KBM-7 (cell line): Measurements from ENCODE around the gene TMEM123.
"Not testable (repeated sequence)": the region's sequence is repeated elsewhere in the genome, so short reads cannot be mapped to it uniquely, and the experiment has no call there.

Source experiments
- DNase-seq: peaks from one replicate; pipeline ENCODE4 v3.0.0-alpha.2; 2015
- in situ Hi-C: fragments of 300-500 bp; cut with MboI; formaldehyde crosslinking; loops from 2 replicates; pipeline ENCODE4 v1.14.3; 2020; ENCODE audit warnings: low sequenced_read_pairs, low pct_unique_long_range_greater_than_20kb, mixed read lengths

TMEM123 gene

DNA sequence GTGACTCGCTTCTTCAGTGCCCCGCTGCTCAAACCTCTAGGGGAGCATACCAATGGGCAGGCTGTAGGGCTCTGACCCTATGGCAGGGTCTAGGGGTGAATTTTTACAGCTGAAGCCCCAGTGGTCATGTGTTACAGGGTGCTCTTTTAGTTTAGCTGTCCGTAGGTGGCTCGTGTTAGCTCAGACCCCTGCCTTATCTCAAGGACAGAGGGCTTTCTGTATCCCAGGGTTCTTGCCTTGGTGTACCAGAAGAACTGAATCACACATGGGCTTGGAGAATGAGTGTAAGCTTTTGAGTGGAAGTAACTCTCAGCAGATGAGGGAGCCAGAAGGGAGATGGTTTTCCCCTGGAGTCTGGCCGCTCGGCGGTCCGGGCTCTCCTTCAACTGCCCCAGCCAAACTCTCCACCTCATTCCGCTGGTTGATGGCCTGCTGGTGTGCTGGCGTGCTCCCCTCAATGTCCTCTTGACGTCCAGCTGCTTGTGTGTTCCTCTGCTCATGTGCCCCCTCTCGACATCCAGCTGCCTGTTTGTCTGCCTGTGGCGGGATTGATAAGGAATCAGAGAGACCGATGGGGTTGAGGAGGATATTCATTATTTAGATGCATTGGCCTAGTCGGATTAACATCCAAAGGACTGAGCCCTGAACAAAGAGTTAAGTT is 68.0 kb downstream of the TMEM123 start:
- in situ Hi-C loops = no loop called here
- DNase-seq = no peak

GRCh38 chr11:102383839-102384238 is 68.7 kb downstream of the TMEM123 start:
- DNase-seq = no peak
- in situ Hi-C loops = no loop called here

- in situ Hi-C loops = no loop called here
- no peak for DNase-seq
Measured at GRCh38 chr11:102382384-102382783, 70.2 kb downstream of the TMEM123 start.

GRCh38 chr11:102378818-102379217 is 73.7 kb downstream of the TMEM123 start:
- in situ Hi-C loops = no loop called here
- DNase-seq = no peak

DNA sequence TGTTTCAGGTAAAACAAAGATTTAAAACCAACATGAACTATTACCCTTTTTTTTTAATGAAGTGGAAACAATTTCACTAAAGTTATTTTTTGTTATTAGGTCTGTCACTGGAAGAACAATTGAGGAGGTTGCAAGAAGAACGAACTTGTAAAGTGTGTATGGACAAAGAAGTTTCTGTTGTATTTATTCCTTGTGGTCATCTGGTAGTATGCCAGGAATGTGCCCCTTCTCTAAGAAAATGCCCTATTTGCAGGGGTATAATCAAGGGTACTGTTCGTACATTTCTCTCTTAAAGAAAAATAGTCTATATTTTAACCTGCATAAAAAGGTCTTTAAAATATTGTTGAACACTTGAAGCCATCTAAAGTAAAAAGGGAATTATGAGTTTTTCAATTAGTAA is 74.7 kb downstream of the TMEM123 start:
- in situ Hi-C loops = no loop called here

DNA sequence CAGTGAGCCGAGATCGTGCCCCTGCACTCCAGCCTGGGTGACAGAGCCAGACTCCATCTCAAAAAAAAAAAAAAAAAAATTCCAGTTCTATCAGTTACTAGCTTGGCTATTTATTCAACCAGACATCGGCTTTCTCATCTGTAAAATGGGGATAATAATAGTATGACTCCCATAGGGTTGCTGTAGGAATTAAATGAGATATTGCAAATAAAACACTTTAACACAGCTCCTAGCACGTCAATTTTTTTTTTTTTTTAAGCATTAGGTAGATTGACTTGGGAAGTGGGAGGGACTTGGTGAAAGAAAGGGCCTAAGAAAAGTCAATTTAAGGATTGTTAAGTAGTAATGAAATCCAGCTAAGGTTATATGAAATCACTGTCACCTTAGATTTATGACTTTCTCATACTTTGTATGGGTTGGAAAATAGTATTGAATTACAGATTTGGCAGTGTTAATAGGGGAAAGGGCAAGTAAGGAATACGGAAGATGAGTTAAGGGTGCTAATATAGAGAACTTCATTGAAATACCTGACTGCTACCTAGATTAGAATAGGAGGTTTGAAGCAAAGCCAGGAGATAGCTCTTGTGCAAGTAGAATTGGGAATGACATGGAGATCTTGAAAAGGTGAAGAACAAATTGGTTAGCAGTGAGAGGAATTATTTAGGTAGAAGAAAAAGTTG is 76.7 kb downstream of the TMEM123 start:
- in situ Hi-C loops = no loop called here
- DNase-seq = no peak

More for the DNA sequence above, 74.7 kb downstream of the TMEM123 start:
- no peak for DNase-seq

DNA sequence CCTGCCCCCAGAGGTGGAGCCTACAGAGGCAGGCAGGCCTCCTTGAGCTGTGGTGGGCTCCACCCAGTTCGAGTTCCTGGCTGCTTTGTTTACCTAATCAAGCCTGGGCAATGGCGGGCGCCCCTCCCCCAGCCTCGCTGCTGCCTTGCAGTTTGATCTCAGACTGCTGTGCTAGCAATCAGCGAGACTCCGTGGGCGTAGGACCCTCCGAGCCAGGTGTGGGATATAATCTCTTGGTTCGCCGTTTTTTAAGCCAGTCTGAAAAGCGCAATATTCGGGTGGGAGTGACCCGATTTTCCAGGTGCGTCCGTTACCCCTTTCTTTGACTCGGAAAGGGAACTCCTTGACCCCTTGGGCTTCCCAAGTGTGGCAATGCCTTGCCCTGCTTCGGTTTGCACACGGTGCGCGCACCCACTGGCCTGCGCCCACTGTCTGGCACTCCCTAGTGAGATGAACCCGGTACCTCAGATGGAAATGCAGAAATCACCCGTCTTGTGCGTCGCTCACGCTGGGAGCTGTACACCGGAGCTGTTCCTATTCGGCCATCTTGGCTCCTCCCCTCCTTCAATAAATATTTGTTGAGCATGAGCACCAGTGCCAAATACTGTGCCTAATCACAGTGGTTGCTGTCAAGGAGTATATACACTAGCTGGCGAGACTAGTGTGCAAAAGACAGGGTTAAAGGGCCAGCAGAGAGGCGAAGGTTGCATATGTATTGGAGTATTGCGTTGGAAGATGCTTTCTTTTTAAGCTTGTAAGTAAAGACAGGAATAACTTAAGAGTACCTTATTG is 77.7 kb downstream of the TMEM123 start:
- in situ Hi-C loops, DNase-seq: not testable (repeated sequence)

- DNase-seq = no peak
- in situ Hi-C loops = no loop called here
Measured at GRCh38 chr11:102368472-102368871, 84.1 kb downstream of the TMEM123 start.

GRCh38 chr11:102367364-102367763 is 85.2 kb downstream of the TMEM123 start:
- in situ Hi-C loops = no loop called here
- peak; percentile 51 for DNase-seq

- no peak for DNase-seq
Measured at GRCh38 chr11:102364991-102365390, 87.6 kb downstream of the TMEM123 start.

GRCh38 chr11:102361086-102362031 is 91.2 kb downstream of the TMEM123 start:
- DNase-seq = no peak
- in situ Hi-C loops = no loop called here

More at GRCh38 chr11:102364991-102365390, 87.6 kb downstream of the TMEM123 start:
- in situ Hi-C loops = no loop called here

GRCh38 chr11:102360681-102361080 is 91.9 kb downstream of the TMEM123 start:
- no peak for DNase-seq
- in situ Hi-C loops = no loop called here

DNA sequence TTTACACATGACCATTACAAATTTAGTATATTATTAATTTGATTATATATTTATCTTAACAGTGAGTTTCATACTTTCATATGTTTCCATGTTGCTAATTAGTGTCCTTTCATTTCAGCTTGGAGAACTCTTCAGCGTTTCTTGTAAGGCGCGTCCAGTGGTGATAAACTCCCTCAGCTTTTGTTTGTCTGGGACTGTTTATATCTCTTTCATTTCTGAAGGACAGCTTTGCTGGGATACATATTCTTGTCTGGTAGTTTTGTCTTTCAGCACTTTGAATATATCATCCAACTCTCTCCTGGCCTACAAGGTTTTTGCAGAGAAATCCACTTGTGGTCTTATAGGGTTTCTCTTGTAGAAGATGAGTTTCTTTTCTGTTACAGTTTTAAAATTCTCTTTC is 93.2 kb downstream of the TMEM123 start:
- in situ Hi-C loops = no loop called here
- no peak for DNase-seq

DNA sequence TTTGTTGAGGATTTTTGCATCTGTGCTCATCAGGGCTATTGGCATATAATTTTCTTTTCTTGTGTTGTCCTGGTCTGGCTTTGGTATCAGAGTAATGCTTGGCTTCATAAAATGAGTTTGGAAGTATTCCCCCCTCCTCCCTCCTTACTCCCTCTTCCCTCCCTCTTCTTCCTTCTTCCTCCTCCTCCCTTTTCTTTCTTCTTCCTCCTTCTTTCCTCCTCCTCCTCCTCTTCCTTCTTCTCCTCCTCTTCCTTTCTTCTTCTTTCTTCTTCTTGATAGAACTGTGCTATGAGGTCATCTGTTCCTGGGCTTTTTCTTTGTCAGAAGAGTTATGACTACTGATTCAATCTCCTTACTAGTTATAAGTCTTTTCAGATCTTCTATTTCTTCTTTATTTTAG is 95.4 kb downstream of the TMEM123 start:
- in situ Hi-C loops = no loop called here

GRCh38 chr11:102347462-102348370 is 104.8 kb downstream of the TMEM123 start:
- peak; percentile 58 for DNase-seq
- in situ Hi-C loops = no loop called here

More for the DNA sequence above, 95.4 kb downstream of the TMEM123 start:
- no peak for DNase-seq

DNA sequence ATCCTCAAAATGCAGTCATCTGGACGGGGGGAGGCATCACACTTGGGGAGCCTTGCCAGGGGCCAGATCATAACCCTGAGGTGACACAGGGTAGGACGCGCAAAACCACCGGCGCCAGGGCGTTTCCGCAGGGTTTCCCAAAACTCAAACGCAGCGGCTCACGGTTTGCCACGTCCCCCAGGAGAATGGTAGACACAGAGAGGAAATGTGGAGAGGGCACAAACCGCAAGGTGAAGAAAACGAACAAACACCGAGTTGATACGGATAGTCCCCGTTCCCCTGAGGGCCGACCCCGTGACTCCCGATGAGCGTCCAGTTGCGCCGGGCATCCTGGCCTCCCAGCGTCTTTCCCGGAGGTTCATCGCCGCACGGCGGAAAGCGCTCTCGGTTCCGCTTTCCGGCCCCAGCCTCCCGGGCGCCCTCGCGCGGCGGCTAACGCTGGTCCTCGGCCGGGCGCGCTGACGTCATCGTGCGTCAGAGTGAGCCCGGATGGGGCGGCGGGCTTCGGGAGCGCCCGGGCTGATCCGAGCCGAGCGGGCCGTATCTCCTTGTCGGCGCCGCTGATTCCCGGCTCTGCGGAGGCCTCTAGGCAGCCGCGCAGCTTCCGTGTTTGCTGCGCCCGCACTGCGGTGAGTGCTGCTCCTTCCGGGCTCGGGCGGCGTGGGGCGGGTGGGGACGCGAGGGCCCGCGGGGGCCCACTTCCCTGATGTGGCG is 105.7 kb downstream of the TMEM123 start, which contains the start of gene BIRC2:
Gene BIRC2 (plus strand): TSS at position 467 of the 714 bp plus-strand sequence. CDS start 2,641 bp downstream, outside the sequence.
- peak; percentile 96 for DNase-seq
- in situ Hi-C loops = no loop called here

DNA sequence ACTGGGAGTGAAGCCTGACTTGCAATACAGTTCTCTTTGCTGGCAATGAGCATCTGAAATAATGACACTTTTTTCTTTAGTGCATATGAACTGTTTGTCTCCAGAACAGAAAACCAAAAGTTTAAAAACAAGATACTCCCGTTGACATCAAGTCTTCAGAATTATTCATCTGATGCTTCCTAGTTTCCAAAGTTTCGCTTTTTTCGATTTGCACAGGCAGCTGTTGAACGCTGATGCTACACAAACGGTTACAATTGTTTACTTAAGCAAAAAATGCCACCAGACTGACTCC is 106.2 kb downstream of the TMEM123 start:
- no peak for DNase-seq
- in situ Hi-C loops = no loop called here
